Spinal cord (tissue), 10 donors: ENCODE results near the gene RECQL5. TPM values are rescaled to one million over a fixed set of nuclear protein-coding genes. Genes with fewer than 3 reads are reported as not detected.

Experiments
- DNase-seq, 6 donors: peaks; one replicate each; pipeline versions ENCODE4 v3.0.0 to v3.0.0-alpha.2; 2013 to 2015; ENCODE audit warnings: low spot score in 6 of 6, low read depth in 4 of 6
- H3K27ac ChIP-seq: one replicate; pipeline ENCODE4 v1.5.1; 2013; ENCODE audit warnings: low read depth, low read length, control low read depth
- H3K27me3 ChIP-seq: one replicate; pipeline ENCODE4 v1.6.1; 2013; ENCODE audit warnings: low read length; ENCODE audit not compliant: control insufficient read depth, insufficient read depth
- H3K36me3 ChIP-seq: one replicate; pipeline ENCODE4 v1.6.1; 2013; ENCODE audit warnings: low read length; ENCODE audit not compliant: control insufficient read depth, insufficient read depth
- H3K4me1 ChIP-seq: one replicate; pipeline ENCODE4 v1.6.1; 2013; ENCODE audit warnings: low read length; ENCODE audit not compliant: control insufficient read depth, insufficient read depth
- H3K4me3 ChIP-seq: one replicate; pipeline ENCODE4 v1.5.1; 2013; ENCODE audit warnings: low read depth, low read length, control low read depth
- H3K9me3 ChIP-seq: one replicate; pipeline ENCODE4 v1.6.1; 2013; ENCODE audit warnings: low read length; ENCODE audit not compliant: control insufficient read depth, insufficient read depth
- WGBS: methylation state at CpG from one replicate; pipeline ENCODE4 v1.1.5; 2013; ENCODE audit warnings: missing lambda C conversion rate; ENCODE audit not compliant: insufficient coverage; 5-methylcytosine and 5-hydroxymethylcytosine counted together
- long read RNA-seq, 4 donors: transcript quantifications; one replicate each; lab custom pipeline, GENCODE V29; 2026
- polyA plus RNA-seq, 2 donors: library from polyadenylated mRNA; unstranded; fragments of 120-200 nt; gene quantifications; one replicate each; pipeline ENCODE4 v1.2.1, GENCODE V29; 2013; ENCODE audit not compliant: insufficient read length in 2 of 2
- total RNA-seq, 2 donors: library from RNA; depleted of rRNA in 1 of 2; stranded (reverse); fragments of 120-200 nt in 1 of 2; fragments of >200 nt in 1 of 2; gene quantifications; one replicate each; pipeline versions ENCODE4 v1.2.3 to v1.2.4, GENCODE V29; 2013 to 2014
- donor health status: healthy.

Gene RECQL5
- total RNA-seq (10 to 100 TPM; 10.2 to 28.0 TPM), polyA plus RNA-seq (10 to 100 TPM; 29.3 to 36.5 TPM)
- long read RNA-seq, donor 1 = 0 reads
- long read RNA-seq, donor 2 = 0 reads
- long read RNA-seq, donor 3, partial matches to known transcripts = 0 of 1 reads
- long read RNA-seq, donor 3, other reads (novel, unspliced or antisense) = 0 of 1 reads
- long read RNA-seq, donor 4, partial matches to known transcripts = 7 of 17 reads
- long read RNA-seq, donor 4, other reads (novel, unspliced or antisense) = 7 of 17 reads

GRCh38 chr17:75666959-75667790 is at the start of gene RECQL5, which contains the start of gene SAP30BP:
RECQL5 (minus strand) TSS chr17:75667154; CDS start chr17:75666557, 597 bp downstream.
SAP30BP (plus strand) TSS chr17:75667338; CDS start chr17:75667373, 35 bp downstream.
- Histone ChIP-seq H3K4me3 (peak within 1 kb of the TSS; percentile 91), H3K4me1 (peaks cover 11% of the 10 kb centered on the region), H3K9me3 (no peaks in the 10 kb centered on the region), H3K36me3 (peaks cover 31% of the 10 kb centered on the region), H3K27me3 (no peaks in the 10 kb centered on the region), H3K27ac (peak within 1 kb of the TSS; percentile 81)
- DNase-seq = peak; percentile 99 to 100 (median 99)
- under 1% methylated on average over 51 of the region's 55 CpGs for WGBS

- Histone ChIP-seq H3K36me3 (peaks cover 10% of the 10 kb centered on the region), H3K27ac (no peak overlapping the region), H3K4me3 (no peak overlapping the region), H3K4me1 (peaks cover 3% of the 10 kb centered on the region), H3K27me3 (no peaks in the 10 kb centered on the region), H3K9me3 (no peaks in the 10 kb centered on the region)
- WGBS = no CpG with 5 or more reads among the region's 2 CpGs
- no peak for DNase-seq
Measured at GRCh38 chr17:75712446-75712845, 45.5 kb upstream of the RECQL5 start.

- H3K36me3 ChIP-seq = peaks cover 61% of the 10 kb centered on the region
- peaks cover 31% of the 10 kb centered on the region for H3K4me1 ChIP-seq
- no peak for DNase-seq
- H3K27ac ChIP-seq = no peak overlapping the region
- H3K9me3 ChIP-seq = no peaks in the 10 kb centered on the region
- 71% methylated on average over 12 of the region's 12 CpGs for WGBS
- H3K27me3 ChIP-seq = no peaks in the 10 kb centered on the region
- H3K4me3 ChIP-seq = no peak overlapping the region
Measured at GRCh38 chr17:75707079-75707571, 40.2 kb upstream of the RECQL5 start.

- Histone ChIP-seq H3K9me3 (no peaks in the 10 kb centered on the region), H3K27ac (peak overlapping the region; percentile 52), H3K36me3 (peaks cover 70% of the 10 kb centered on the region), H3K4me3 (no peak overlapping the region), H3K27me3 (no peaks in the 10 kb centered on the region), H3K4me1 (peaks cover 32% of the 10 kb centered on the region)
- no peak for DNase-seq
- 80% methylated on average over 18 of the region's 20 CpGs for WGBS
Measured at GRCh38 chr17:75706042-75706728, 39.2 kb upstream of the RECQL5 start.

GRCh38 chr17:75704963-75705875 is 38.3 kb upstream of the RECQL5 start:
- Histone ChIP-seq H3K27ac (peak overlapping the region; percentile 52), H3K9me3 (no peaks in the 10 kb centered on the region), H3K36me3 (peaks cover 80% of the 10 kb centered on the region), H3K4me1 (peaks cover 41% of the 10 kb centered on the region), H3K27me3 (no peaks in the 10 kb centered on the region), H3K4me3 (no peak overlapping the region)
- WGBS = 83% methylated on average over 14 of the region's 27 CpGs
- no peak for DNase-seq

- Histone ChIP-seq H3K27me3 (no peaks in the 10 kb centered on the region), H3K4me3 (no peak overlapping the region), H3K4me1 (peaks cover 56% of the 10 kb centered on the region), H3K9me3 (no peaks in the 10 kb centered on the region), H3K36me3 (peaks cover 90% of the 10 kb centered on the region), H3K27ac (no peak overlapping the region)
- WGBS = 96% methylated on average over 8 of the region's 9 CpGs
- no peak for DNase-seq
Measured at GRCh38 chr17:75703591-75703990, 36.6 kb upstream of the RECQL5 start.

GRCh38 chr17:75703191-75703590 is 36.2 kb upstream of the RECQL5 start:
- DNase-seq = no peak
- H3K27ac ChIP-seq = no peak overlapping the region
- peaks cover 88% of the 10 kb centered on the region for H3K36me3 ChIP-seq
- 81% methylated on average over 12 of the region's 12 CpGs for WGBS
- peaks cover 60% of the 10 kb centered on the region for H3K4me1 ChIP-seq
- no peaks in the 10 kb centered on the region for H3K27me3 ChIP-seq
- no peaks in the 10 kb centered on the region for H3K9me3 ChIP-seq
- no peak overlapping the region for H3K4me3 ChIP-seq

- Histone ChIP-seq H3K27me3 (no peaks in the 10 kb centered on the region), H3K4me1 (peaks cover 65% of the 10 kb centered on the region), H3K4me3 (no peak overlapping the region), H3K9me3 (no peaks in the 10 kb centered on the region), H3K27ac (peak overlapping the region; percentile 11), H3K36me3 (peaks cover 87% of the 10 kb centered on the region)
- 94% methylated on average over 9 of the region's 10 CpGs for WGBS
- no peak for DNase-seq
Measured at GRCh38 chr17:75701288-75701687, 34.3 kb upstream of the RECQL5 start.
